DND-41 (cell line): ENCODE measurements around the gene IRX1.

Experiments
- ATAC-seq: fragments of 200-7000 bp; cut with Tn5 transposase; 3 replicates; pipeline ENCODE4 v1.9.1; 2021; ENCODE audit warnings: low read depth; ENCODE audit not compliant: insufficient read depth
- DNase-seq: peaks from one replicate; pipeline ENCODE4 v3.0.0-alpha.2; 2020
- H2AFZ ChIP-seq: 2 replicates; pipeline ENCODE4 v1.6.0; 2012; ENCODE audit warnings: low read depth, low read length
- H3K27ac ChIP-seq: 2 replicates; pipeline ENCODE4 v1.5.1; 2012; ENCODE audit warnings: low read length, inconsistent platforms
- H3K27me3 ChIP-seq: fragments of 200-600 bp; sonication (generic); 2 replicates; pipeline ENCODE4 v1.6.0; 2012; ENCODE audit warnings: low read length, mild to moderate bottlenecking, inconsistent platforms; ENCODE audit not compliant: insufficient read depth, poor library complexity
- H3K36me3 ChIP-seq: 2 replicates; pipeline ENCODE4 v1.5.1; 2012; ENCODE audit warnings: low read length, inconsistent platforms; ENCODE audit not compliant: insufficient read depth
- H3K4me1 ChIP-seq: 2 replicates; pipeline ENCODE4 v1.5.1; 2012; ENCODE audit warnings: mild to moderate bottlenecking, low read length; ENCODE audit not compliant: insufficient read depth
- H3K4me2 ChIP-seq: 2 replicates; pipeline ENCODE4 v1.6.0; 2012; ENCODE audit warnings: mild to moderate bottlenecking, moderate library complexity, low read length, inconsistent platforms; ENCODE audit not compliant: insufficient read depth
- H3K4me3 ChIP-seq, 2 experiments: fragments of 200-600 bp in 1 of 2; shearing (Covaris generic) in 1 of 2; 2 replicates each; pipeline ENCODE4 v1.5.1; 2012 to 2016; ENCODE audit warnings: inconsistent platforms in 2 of 2, low read length in 2 of 2, mild to moderate bottlenecking in 2 of 2, low read depth in 1 of 2, moderate library complexity in 1 of 2
- H3K79me2 ChIP-seq: 2 replicates; pipeline ENCODE4 v1.6.0; 2012; ENCODE audit warnings: low read length, inconsistent platforms; ENCODE audit not compliant: insufficient read depth
- H3K9ac ChIP-seq: 2 replicates; pipeline ENCODE4 v1.6.0; 2012; ENCODE audit warnings: low read depth, mild to moderate bottlenecking, inconsistent platforms, low read length, moderate library complexity
- H3K9me3 ChIP-seq: 2 replicates; pipeline ENCODE4 v1.5.1; 2012; ENCODE audit warnings: low read length, moderate library complexity, mild to moderate bottlenecking, inconsistent platforms; ENCODE audit not compliant: insufficient read depth, severe bottlenecking
- H4K20me1 ChIP-seq: 2 replicates; pipeline ENCODE4 v1.6.0; 2012; ENCODE audit warnings: low read length; ENCODE audit not compliant: insufficient read depth
- EZH2 ChIP-seq: IDR thresholded peaks from 3 replicates; pipeline ENCODE4 v1.6.1; 2012; ENCODE audit warnings: borderline replicate concordance, low read depth, mild to moderate bottlenecking, moderate library complexity, low read length, inconsistent platforms; ENCODE audit not compliant: severe bottlenecking
- TF ChIP-seq, protein P1 (sequence below): IDR thresholded peaks from 2 replicates; pipeline ENCODE4 v1.5.1; 2012; ENCODE audit warnings: borderline replicate concordance, low read length, moderate library complexity, mild to moderate bottlenecking; ENCODE audit not compliant: poor library complexity, severe bottlenecking; ENCODE audit errors: extremely low read depth

Gene IRX1

DNA sequence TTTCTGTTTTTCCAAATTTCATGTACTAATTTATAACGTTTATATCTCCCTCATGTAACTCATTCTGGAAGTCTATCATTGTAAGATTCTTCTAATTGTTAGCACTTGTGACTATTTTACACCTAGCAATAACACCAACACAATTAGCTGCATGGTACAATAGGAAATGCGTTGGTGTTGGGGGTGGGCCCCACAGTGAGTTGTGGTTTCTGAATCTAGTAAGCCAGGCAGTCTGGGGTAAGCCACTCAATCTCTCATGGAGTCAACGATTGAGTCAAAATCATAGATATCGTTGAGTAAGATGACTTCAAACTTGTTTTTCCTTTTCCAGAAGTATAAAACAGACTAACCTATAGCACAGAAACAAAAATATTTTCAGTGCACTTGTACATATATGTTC lies 30.0 kb downstream of the IRX1 start:
- no peak overlapping the region for H2AFZ ChIP-seq
- no peaks in the 10 kb centered on the region for H3K79me2 ChIP-seq
- DNase-seq (peak; percentile 57), ATAC-seq (peak; percentile 90)
- H3K9me3 ChIP-seq, result no peaks in the 10 kb centered on the region
- no peaks in the 10 kb centered on the region for H3K27me3 ChIP-seq
- H3K36me3 ChIP-seq, result no peaks in the 10 kb centered on the region
- no peak overlapping the region for H3K27ac ChIP-seq
- no peak overlapping the region for H3K4me2 ChIP-seq
- H4K20me1 ChIP-seq, result no peaks in the 10 kb centered on the region
- no peak for TF ChIP-seq EZH2
- TF ChIP-seq, protein P1, sequence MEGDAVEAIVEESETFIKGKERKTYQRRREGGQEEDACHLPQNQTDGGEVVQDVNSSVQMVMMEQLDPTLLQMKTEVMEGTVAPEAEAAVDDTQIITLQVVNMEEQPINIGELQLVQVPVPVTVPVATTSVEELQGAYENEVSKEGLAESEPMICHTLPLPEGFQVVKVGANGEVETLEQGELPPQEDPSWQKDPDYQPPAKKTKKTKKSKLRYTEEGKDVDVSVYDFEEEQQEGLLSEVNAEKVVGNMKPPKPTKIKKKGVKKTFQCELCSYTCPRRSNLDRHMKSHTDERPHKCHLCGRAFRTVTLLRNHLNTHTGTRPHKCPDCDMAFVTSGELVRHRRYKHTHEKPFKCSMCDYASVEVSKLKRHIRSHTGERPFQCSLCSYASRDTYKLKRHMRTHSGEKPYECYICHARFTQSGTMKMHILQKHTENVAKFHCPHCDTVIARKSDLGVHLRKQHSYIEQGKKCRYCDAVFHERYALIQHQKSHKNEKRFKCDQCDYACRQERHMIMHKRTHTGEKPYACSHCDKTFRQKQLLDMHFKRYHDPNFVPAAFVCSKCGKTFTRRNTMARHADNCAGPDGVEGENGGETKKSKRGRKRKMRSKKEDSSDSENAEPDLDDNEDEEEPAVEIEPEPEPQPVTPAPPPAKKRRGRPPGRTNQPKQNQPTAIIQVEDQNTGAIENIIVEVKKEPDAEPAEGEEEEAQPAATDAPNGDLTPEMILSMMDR, result no peak
- no peak overlapping the region for H3K4me3 ChIP-seq
- peaks cover 16% of the 10 kb centered on the region for H3K4me1 ChIP-seq
- no peak overlapping the region for H3K9ac ChIP-seq

DNA sequence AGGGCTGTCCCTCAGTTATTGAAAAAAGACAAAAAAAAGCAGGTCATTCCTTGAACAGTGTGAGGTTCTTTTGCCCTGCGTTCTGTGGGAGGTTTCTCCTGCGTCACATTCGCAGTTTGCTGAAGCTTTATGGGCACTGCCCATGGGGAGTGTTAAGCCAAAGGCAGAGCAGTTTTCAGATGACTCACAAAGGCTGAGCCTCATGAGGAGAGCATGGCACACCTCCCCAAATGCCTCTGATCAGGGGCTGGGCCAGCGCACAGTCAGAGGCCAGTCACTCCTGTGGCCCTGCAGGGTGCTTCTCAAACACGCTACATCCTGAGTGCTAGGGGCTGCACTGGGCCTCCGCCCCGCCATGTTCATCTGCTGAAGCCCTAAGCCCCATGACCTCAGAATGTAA lies 38.4 kb downstream of the IRX1 start:
- no peak overlapping the region for H3K27ac ChIP-seq
- H3K9ac ChIP-seq, result no peak overlapping the region
- no peaks in the 10 kb centered on the region for H3K79me2 ChIP-seq
- no peak overlapping the region for H2AFZ ChIP-seq
- DNase-seq, result no peak
- TF ChIP-seq, protein P1, result no peak
- TF ChIP-seq EZH2, result no peak
- no peak for ATAC-seq
- no peaks in the 10 kb centered on the region for H3K4me1 ChIP-seq
- H3K4me3 ChIP-seq, result no peak overlapping the region
- no peaks in the 10 kb centered on the region for H3K27me3 ChIP-seq
- H3K4me2 ChIP-seq, result no peak overlapping the region
- H3K9me3 ChIP-seq, result no peaks in the 10 kb centered on the region
- no peaks in the 10 kb centered on the region for H3K36me3 ChIP-seq
- H4K20me1 ChIP-seq, result no peaks in the 10 kb centered on the region

DNA sequence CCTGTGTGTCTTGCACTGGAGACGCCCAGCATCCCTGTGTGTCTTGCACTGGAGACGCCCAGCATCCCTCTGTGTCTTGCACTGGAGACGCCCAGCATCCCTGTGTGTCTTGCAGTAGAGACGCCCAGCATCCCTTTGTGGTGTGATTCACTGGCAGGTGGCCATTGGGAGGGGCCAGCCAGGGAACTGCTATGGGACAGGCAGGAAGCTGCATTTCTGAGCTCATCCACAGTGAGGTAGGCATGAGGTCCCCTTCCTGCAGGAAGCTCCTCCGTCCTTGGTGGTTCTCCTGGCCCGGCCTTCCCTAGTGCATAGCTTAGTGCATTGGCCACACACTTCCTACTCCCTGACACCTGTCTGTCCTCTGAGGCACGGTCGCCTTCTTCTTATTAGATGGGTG lies 43.5 kb downstream of the IRX1 start:
- peak; percentile 31; the same call in 1 of the 3 replicates for ATAC-seq
- Histone ChIP-seq H2AFZ (no peak overlapping the region), H3K4me2 (no peak overlapping the region), H3K27ac (no peak overlapping the region), H3K27me3 (no peaks in the 10 kb centered on the region), H3K79me2 (no peaks in the 10 kb centered on the region), H3K4me3 (no peak overlapping the region), H4K20me1 (no peaks in the 10 kb centered on the region), H3K4me1 (no peaks in the 10 kb centered on the region), H3K36me3 (no peaks in the 10 kb centered on the region), H3K9me3 (no peaks in the 10 kb centered on the region), H3K9ac (no peak overlapping the region)
- no peak for TF ChIP-seq EZH2
- TF ChIP-seq, protein P1, result peak; percentile 31
- DNase-seq, result peak; percentile 22

DNA sequence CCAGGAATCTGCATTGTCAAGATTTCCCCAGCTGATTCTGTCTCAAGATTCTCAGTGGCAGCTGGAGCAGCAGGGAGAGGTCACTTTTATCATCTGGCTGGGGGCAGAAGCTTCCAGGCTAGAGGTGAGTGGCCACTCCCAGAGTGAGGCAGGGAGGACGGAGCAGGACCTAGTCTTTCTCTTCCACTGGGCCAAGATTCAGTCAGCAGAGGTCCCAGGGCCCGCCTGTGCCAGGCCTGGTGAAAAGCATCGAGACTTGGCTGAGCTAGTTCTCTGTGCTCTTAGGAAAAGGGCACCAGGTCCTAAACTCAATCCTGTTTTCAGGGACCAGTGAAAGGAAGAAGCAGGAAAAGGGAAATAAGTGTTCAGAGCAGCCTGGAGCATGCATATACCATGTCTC lies 46.6 kb downstream of the IRX1 start:
- no peak for DNase-seq
- H3K27me3 ChIP-seq, result no peaks in the 10 kb centered on the region
- H3K36me3 ChIP-seq, result no peaks in the 10 kb centered on the region
- TF ChIP-seq, protein P1, result no peak
- TF ChIP-seq EZH2, result no peak
- no peak overlapping the region for H3K4me2 ChIP-seq
- no peak overlapping the region for H3K4me3 ChIP-seq
- H3K9ac ChIP-seq, result no peak overlapping the region
- no peak overlapping the region for H3K27ac ChIP-seq
- no peaks in the 10 kb centered on the region for H4K20me1 ChIP-seq
- ATAC-seq, result no peak
- H3K79me2 ChIP-seq, result no peaks in the 10 kb centered on the region
- no peak overlapping the region for H2AFZ ChIP-seq
- no peaks in the 10 kb centered on the region for H3K4me1 ChIP-seq
- no peaks in the 10 kb centered on the region for H3K9me3 ChIP-seq
